A549 (cell line): ENCODE measurements around the gene UBAP1L. TPM values are rescaled to one million over a fixed set of nuclear protein-coding genes. Genes with fewer than 3 reads are reported as not detected.

ENCODE experiments used
- ATAC-seq, 2 experiments: fragments of 200-7000 bp in 1 of 2; fragments of >200 bp in 1 of 2; cut with Nextera tagmentation in 1 of 2; cut with Tn5 transposase in 1 of 2; 3 replicates each; pipeline versions ENCODE4 v1.8.0 to v1.9.1; 2018 to 2020; ENCODE audit warnings: mild to moderate bottlenecking in 1 of 2, moderate library complexity in 1 of 2
- CTCF ChIA-PET: fragments of 300-600 bp; sonication (Branson Sonifier 250); formaldehyde crosslinking; extraction: SDS; loops from one replicate; lab custom pipeline; 2021; ENCODE audit warnings: antibody characterized with exemption, inconsistent platforms; lab: Yijun Ruan, JAX
- POLR2A ChIA-PET: fragments of 350-600 bp; formaldehyde crosslinking; extraction: SDS; loops from one replicate; lab custom pipeline; 2021; ENCODE audit warnings: antibody characterized with exemption, inconsistent platforms; lab: Yijun Ruan, JAX
- DNase-seq, 2 experiments: peaks; one replicate each; pipeline versions ENCODE4 v3.0.0 to v3.0.0-alpha.2; 2011 to 2016; ENCODE audit warnings: low read depth in 1 of 2, low spot score in 1 of 2
- FAIRE-seq: peaks from 2 replicates; lab custom pipeline; 2011; peaks lifted over from hg19 to GRCh38; lab: Jason Lieb, UNC
- H3K27ac ChIP-seq, 2 experiments: fragments of >200 bp; sonication (Bioruptor Twin); formaldehyde crosslinking; 3 replicates each; pipeline ENCODE4 v1.5.1; 2016 to 2017
- H3K4me1 ChIP-seq: fragments of >200 bp; sonication (Bioruptor Twin); formaldehyde crosslinking; 3 replicates; pipeline ENCODE4 v1.6.1; 2016
- H3K4me2 ChIP-seq: fragments of >200 bp; sonication (Bioruptor Twin); formaldehyde crosslinking; 3 replicates; pipeline ENCODE4 v1.6.1; 2016
- H3K4me3 ChIP-seq: fragments of >200 bp; sonication (Bioruptor Twin); formaldehyde crosslinking; 3 replicates; pipeline ENCODE4 v1.5.1; 2016
- H3K9me3 ChIP-seq: fragments of >200 bp; sonication (Bioruptor Twin); formaldehyde crosslinking; 3 replicates; pipeline ENCODE4 v1.6.1; 2016
- HOXB13 ChIP-seq: fragments of 250-450 bp; sonication (Bioruptor Pico); IDR thresholded peaks from 2 replicates; pipeline ENCODE4 v1.5.0; 2020; ENCODE audit warnings: low read depth, mild to moderate bottlenecking, moderate library complexity
- KDM5A ChIP-seq: fragments of 200-600 bp; sonication (generic); IDR thresholded peaks from 2 replicates; pipeline ENCODE4 v1.6.1; 2016; ENCODE audit warnings: antibody characterized with exemption, mild to moderate bottlenecking
- MAX ChIP-seq: IDR thresholded peaks from 2 replicates; pipeline ENCODE4 v1.6.1; 2012
- MAZ ChIP-seq: fragments of 150-350 bp; IDR thresholded peaks from 2 replicates; pipeline ENCODE4 v1.6.1; 2014; ENCODE audit warnings: antibody characterized with exemption, low read depth, low read length, borderline replicate concordance
- NR3C1 ChIP-seq: fragments of >200 bp; sonication (Bioruptor Twin); formaldehyde crosslinking; IDR thresholded peaks from 3 replicates; pipeline ENCODE4 v1.6.1; 2017
- PBX3 ChIP-seq: IDR thresholded peaks from 2 replicates; pipeline ENCODE4 v1.6.1; 2012
- PHF8 ChIP-seq: fragments of 200-600 bp; sonication (generic); IDR thresholded peaks from 2 replicates; pipeline ENCODE4 v1.6.1; 2016; ENCODE audit warnings: low read depth, mild to moderate bottlenecking, antibody characterized with exemption, moderate library complexity, borderline replicate concordance
- POLR2AphosphoS2 ChIP-seq: conservative IDR thresholded peaks from 2 replicates; pipeline ENCODE4 v1.6.1; 2012; ENCODE audit warnings: low read length, improper control_type of control experiment, inconsistent platforms
- RAD21 ChIP-seq, 2 experiments: fragments of >200 bp in 1 of 2; sonication (Bioruptor Twin) in 1 of 2; formaldehyde crosslinking in 1 of 2; IDR thresholded peaks in 1 of 2; conservative IDR thresholded peaks in 1 of 2; 2 replicates in 1 of 2; 3 replicates in 1 of 2; pipeline ENCODE4 v1.6.1; 2012 to 2018; ENCODE audit warnings: inconsistent platforms in 1 of 2
- SMC3 ChIP-seq: fragments of >200 bp; sonication (Bioruptor Twin); formaldehyde crosslinking; IDR thresholded peaks from 3 replicates; pipeline ENCODE4 v1.6.1; 2018; ENCODE audit warnings: inconsistent platforms
- ZNF302 ChIP-seq: fragments of 250-450 bp; sonication (Bioruptor Pico); IDR thresholded peaks from 2 replicates; pipeline ENCODE4 v1.9.0; 2021; ENCODE audit warnings: inconsistent platforms, mild to moderate bottlenecking, moderate library complexity
- WGBS: methylation state at CpG from one replicate; pipeline ENCODE4 v1.1.6; 2017; ENCODE audit errors: missing lambda C conversion rate; 5-methylcytosine and 5-hydroxymethylcytosine counted together
- polyA plus RNA-seq, 4 experiments: library from polyadenylated mRNA; depleted of rRNA in 3 of 4; stranded (reverse); fragments of >200 nt; fragmentation: RNase III in 1 of 4; extraction: RNeasy Plus Mini Kit Qiagen cat#74134 plus additional on column Dnase treatment in 1 of 4; gene quantifications; 2 replicates in 3 of 4; 3 replicates in 1 of 4; pipeline ENCODE4 v1.2.3, GENCODE V29; 2011 to 2017
- TF ChIP-seq, protein P1 (sequence below): IDR thresholded peaks from 2 replicates; pipeline ENCODE4 v1.6.1; 2012; ENCODE audit warnings: low read depth, borderline replicate concordance
- TF ChIP-seq, protein P2 (sequence below): fragments of >200 bp; sonication (Bioruptor Twin); formaldehyde crosslinking; IDR thresholded peaks from 2 replicates; pipeline ENCODE4 v1.6.1; 2016
- TF ChIP-seq, protein P3 (sequence below): fragments of >200 bp; sonication (Bioruptor Twin); formaldehyde crosslinking; IDR thresholded peaks from 3 replicates; pipeline ENCODE4 v1.5.1; 2016

UBAP1L gene
- polyA plus RNA-seq, 2 of the 4 experiments (the other 2 are of a cell fraction): 0.84 to 0.87 TPM

DNA sequence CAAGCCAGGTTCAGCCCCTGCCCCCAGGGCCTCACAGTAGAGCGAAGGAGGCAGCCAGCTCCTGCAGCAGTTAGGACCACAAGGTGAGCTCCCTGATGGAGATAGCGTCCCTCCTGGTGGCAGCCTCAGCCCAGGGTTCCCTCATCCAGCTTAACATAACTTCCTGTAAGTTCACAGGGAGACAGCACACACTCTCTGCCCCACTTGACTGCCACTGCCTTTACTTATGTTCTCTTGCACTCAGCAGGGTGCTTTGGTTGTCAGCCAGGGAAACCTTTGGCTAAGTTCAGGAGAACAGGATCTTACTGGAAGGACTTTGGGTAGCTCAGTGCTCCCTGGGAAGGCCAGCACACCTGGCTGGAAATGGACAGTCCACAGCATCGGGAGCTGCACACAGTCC is 27.6 kb downstream of the UBAP1L start (continued):
- TF ChIP-seq PBX3 (no peak), KDM5A (no peak), NR3C1 (no peak)
- TF ChIP-seq, protein P1, sequence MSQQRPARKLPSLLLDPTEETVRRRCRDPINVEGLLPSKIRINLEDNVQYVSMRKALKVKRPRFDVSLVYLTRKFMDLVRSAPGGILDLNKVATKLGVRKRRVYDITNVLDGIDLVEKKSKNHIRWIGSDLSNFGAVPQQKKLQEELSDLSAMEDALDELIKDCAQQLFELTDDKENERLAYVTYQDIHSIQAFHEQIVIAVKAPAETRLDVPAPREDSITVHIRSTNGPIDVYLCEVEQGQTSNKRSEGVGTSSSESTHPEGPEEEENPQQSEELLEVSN: no peak
- TF ChIP-seq, all 56 proteins: peak for 0

GRCh38 chr15:65086680-65087111 is 28.3 kb downstream of the UBAP1L start:
- DNase-seq (peak; percentile 30 to 43), FAIRE-seq (no peak), ATAC-seq (peak; percentile 35 to 71)
- Histone ChIP-seq H3K9me3 (no peaks in the 10 kb centered on the region), H3K27ac (no peak overlapping the region), H3K4me2 (no peak overlapping the region), H3K4me3 (no peak overlapping the region), H3K4me1 (no peaks in the 10 kb centered on the region)
- POLR2A ChIA-PET: no interaction called here
- peak; percentile 46 for TF ChIP-seq MAX
- TF ChIP-seq, protein P2, sequence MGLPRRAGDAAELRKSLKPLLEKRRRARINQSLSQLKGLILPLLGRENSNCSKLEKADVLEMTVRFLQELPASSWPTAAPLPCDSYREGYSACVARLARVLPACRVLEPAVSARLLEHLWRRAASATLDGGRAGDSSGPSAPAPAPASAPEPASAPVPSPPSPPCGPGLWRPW: no peak
- 96% methylated on average over 3 of the region's 6 CpGs for WGBS
- CTCF ChIA-PET: interaction anchor here (0.7 to 32.9 kb wide), 13 partner anchors 9 to 218 kb away, joined by 3 to 1280 read pairs (median 5); partner anchors contain the start of genes KBTBD13, RASL12, RNU5B-1 and SLC51B

GRCh38 chr15:65085990-65086679 is 28.9 kb downstream of the UBAP1L start:
- no peaks in the 10 kb centered on the region for H3K9me3 ChIP-seq
- no peaks in the 10 kb centered on the region for H3K4me1 ChIP-seq
- WGBS: 85% methylated on average over 6 of the region's 6 CpGs
- ATAC-seq: peak; percentile 68 to 83
- H3K27ac ChIP-seq: no peak overlapping the region
- POLR2A ChIA-PET: no interaction called here
- no peak overlapping the region for H3K4me2 ChIP-seq
- FAIRE-seq: no peak
- CTCF ChIA-PET: interaction anchor here (0.7 to 32.9 kb wide), 14 partner anchors 9 to 219 kb away, joined by 3 to 1280 read pairs (median 7); partner anchors contain the start of genes KBTBD13, MTFMT, RASL12 and RNU5B-1
- H3K4me3 ChIP-seq: no peak overlapping the region
- peak; percentile 64 to 71 for DNase-seq
- peak in 1 of 2 experiments; percentile 53; a peak in 3 of 5 replicates for TF ChIP-seq RAD21 (conservative IDR thresholded peaks at IDR 0.05 in 1 of 2, IDR thresholded peaks at IDR 0.05 in 1 of 2)
- TF ChIP-seq, protein P3, sequence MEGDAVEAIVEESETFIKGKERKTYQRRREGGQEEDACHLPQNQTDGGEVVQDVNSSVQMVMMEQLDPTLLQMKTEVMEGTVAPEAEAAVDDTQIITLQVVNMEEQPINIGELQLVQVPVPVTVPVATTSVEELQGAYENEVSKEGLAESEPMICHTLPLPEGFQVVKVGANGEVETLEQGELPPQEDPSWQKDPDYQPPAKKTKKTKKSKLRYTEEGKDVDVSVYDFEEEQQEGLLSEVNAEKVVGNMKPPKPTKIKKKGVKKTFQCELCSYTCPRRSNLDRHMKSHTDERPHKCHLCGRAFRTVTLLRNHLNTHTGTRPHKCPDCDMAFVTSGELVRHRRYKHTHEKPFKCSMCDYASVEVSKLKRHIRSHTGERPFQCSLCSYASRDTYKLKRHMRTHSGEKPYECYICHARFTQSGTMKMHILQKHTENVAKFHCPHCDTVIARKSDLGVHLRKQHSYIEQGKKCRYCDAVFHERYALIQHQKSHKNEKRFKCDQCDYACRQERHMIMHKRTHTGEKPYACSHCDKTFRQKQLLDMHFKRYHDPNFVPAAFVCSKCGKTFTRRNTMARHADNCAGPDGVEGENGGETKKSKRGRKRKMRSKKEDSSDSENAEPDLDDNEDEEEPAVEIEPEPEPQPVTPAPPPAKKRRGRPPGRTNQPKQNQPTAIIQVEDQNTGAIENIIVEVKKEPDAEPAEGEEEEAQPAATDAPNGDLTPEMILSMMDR: peak; percentile 56
- no peak for TF ChIP-seq ZNF302 (CRISPR knock-in tag)
- 0 out of 2 replicates have a peak, but pooled peaks have one; percentile 40 for TF ChIP-seq POLR2AphosphoS2
- peak; percentile 35; the same call in 2 of the 3 replicates for TF ChIP-seq SMC3
- no peak for TF ChIP-seq PBX3
- TF ChIP-seq, all 56 proteins: peak for 4

DNA sequence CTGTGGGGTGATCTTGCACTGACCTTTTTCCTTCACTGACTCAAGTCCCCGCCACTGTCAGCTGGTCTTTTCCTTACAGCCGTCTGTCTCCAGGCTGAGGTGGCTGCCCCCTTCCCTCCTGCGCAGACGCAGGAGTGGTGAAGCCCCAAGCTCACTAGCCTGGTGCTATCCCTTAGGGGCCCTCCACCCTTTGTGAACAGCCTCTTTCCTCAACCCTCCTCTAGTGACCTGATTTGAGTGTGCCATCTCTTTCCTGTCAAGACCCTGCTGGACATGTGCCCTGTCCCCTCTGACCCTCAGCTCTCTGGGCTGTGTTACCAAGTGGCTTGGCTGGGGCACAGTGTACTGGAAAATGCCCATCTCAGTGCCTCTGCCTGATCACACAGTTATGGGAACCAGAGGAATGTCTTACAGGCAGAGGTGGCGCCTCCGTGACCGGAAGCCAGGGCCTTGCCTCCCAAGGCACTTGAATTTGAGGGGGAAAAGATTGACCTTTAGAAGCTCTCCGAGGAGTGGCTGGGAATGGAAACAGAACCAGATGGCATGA is 29.7 kb downstream of the UBAP1L start:
- no peak for DNase-seq
- no peak for FAIRE-seq
- ChIA-PET POLR2A (no interaction called here), CTCF (interaction anchor here (2.3 to 32.9 kb wide), 6 partner anchors 10 to 52 kb away, joined by 11 to 1280 read pairs (median 49); partner anchors contain the start of genes KBTBD13, MTFMT, RASL12 and SLC51B)
- H3K4me1 ChIP-seq: no peaks in the 10 kb centered on the region
- WGBS: 89% methylated on average over 8 of the region's 8 CpGs
- H3K9me3 ChIP-seq: no peaks in the 10 kb centered on the region
- no peak overlapping the region for H3K4me3 ChIP-seq
- ATAC-seq: no peak
- no peak overlapping the region for H3K27ac ChIP-seq
- TF ChIP-seq HOXB13 (CRISPR knock-in tag) (no peak), MAZ (no peak), PHF8 (no peak), MAX (no peak)
- no peak overlapping the region for H3K4me2 ChIP-seq
